ENCODE measurements around the gene UNC93B1.

GRCh38 chr11:68040101-68040956, 36.4 kb upstream of the UNC93B1 start:
- TF ChIP-seq CTCF (conservative IDR thresholded peaks at IDR 0.05; ENCODE audit: low read length) (no peak), EZH2phosphoT487 (IDR thresholded peaks at IDR 0.05; ENCODE audit: borderline replicate concordance, low read depth, low read length) (no peak)
